Upper lobe of left lung (tissue), 4 donors: ENCODE measurements around the gene KHNYN.

Experiments used
- EP300 ChIP-seq, 4 donors: sonication (generic); formaldehyde crosslinking; IDR thresholded peaks; one replicate each; pipeline ENCODE4 v1.5.1; 2017; ENCODE audit warnings: antibody characterized with exemption in 4 of 4, control low read depth in 2 of 4
- POLR2A ChIP-seq, 4 donors: fragments of 450-650 bp; IDR thresholded peaks; one replicate each; pipeline ENCODE4 v1.5.1; 2016 to 2017; ENCODE audit warnings: antibody characterized with exemption in 4 of 4, mild to moderate bottlenecking in 2 of 4
- POLR2AphosphoS5 ChIP-seq, 2 donors: sonication (generic); formaldehyde crosslinking; IDR thresholded peaks; one replicate each; pipeline ENCODE4 v1.5.1; 2017; ENCODE audit warnings: antibody characterized with exemption in 2 of 2
- TF ChIP-seq, protein P1 (sequence below), 6 experiments: fragments of 450-650 bp in 4 of 6; fragments of 200-600 bp in 2 of 6; sonication (generic) in 2 of 6; IDR thresholded peaks; one replicate each; pipeline ENCODE4 v1.5.1; 2016 to 2019; ENCODE audit warnings: antibody characterized with exemption in 6 of 6

DNA sequence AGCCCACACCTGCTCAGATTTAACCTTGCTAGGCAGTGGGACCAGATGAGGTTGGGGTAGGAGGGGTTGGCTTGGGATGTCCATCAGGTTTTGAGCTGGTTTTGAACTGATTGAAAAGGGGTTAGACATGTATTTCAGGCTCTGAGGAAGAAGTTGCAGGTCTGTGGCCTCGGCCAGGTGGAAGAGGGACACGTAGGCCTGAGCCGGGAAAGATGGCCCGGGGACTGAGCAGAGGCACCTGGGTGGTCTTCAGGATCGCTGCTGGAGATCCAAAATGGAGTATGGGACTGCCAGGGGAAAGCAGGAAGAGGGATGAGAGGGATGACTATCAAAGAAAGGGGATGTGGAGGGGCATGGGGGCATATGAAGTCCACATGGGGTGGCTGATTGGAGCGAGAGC is 23.3 kb upstream of the KHNYN start:
- TF ChIP-seq, protein P1, sequence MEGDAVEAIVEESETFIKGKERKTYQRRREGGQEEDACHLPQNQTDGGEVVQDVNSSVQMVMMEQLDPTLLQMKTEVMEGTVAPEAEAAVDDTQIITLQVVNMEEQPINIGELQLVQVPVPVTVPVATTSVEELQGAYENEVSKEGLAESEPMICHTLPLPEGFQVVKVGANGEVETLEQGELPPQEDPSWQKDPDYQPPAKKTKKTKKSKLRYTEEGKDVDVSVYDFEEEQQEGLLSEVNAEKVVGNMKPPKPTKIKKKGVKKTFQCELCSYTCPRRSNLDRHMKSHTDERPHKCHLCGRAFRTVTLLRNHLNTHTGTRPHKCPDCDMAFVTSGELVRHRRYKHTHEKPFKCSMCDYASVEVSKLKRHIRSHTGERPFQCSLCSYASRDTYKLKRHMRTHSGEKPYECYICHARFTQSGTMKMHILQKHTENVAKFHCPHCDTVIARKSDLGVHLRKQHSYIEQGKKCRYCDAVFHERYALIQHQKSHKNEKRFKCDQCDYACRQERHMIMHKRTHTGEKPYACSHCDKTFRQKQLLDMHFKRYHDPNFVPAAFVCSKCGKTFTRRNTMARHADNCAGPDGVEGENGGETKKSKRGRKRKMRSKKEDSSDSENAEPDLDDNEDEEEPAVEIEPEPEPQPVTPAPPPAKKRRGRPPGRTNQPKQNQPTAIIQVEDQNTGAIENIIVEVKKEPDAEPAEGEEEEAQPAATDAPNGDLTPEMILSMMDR (IDR thresholded peaks at IDR 0.05): no peak
- TF ChIP-seq POLR2A (IDR thresholded peaks at IDR 0.05) (no peak), POLR2AphosphoS5 (IDR thresholded peaks at IDR 0.05) (no peak), EP300 (IDR thresholded peaks at IDR 0.05) (no peak)
